Kidney (tissue), 14 donors: Measurements from ENCODE around the gene KDM4C. TPM values are rescaled to one million over a fixed set of nuclear protein-coding genes. Genes with fewer than 3 reads are reported as not detected.

Experiments used
- DNase-seq, 5 donors: peaks; one replicate each; pipeline ENCODE4 v3.0.0-alpha.2; 2013 to 2020
- FAIRE-seq: peaks from 2 replicates; lab custom pipeline; 2012; peaks lifted over from hg19 to GRCh38; lab: Jason Lieb, UNC
- H3K27ac ChIP-seq, 2 donors: one replicate each; pipeline ENCODE4 v1.7.0; 2013; ENCODE audit warnings: low read depth in 2 of 2, low read length in 2 of 2, inconsistent platforms in 1 of 2
- H3K27me3 ChIP-seq: one replicate; pipeline ENCODE4 v1.7.1; 2013; ENCODE audit warnings: low read length, inconsistent platforms; ENCODE audit not compliant: control insufficient read depth, insufficient read depth
- H3K36me3 ChIP-seq, 3 donors: one replicate each; pipeline versions ENCODE4 v1.7.0 to v1.7.1; 2013; ENCODE audit warnings: low read length in 3 of 3, control low read depth in 1 of 3, inconsistent platforms in 1 of 3; ENCODE audit not compliant: insufficient read depth in 3 of 3, control insufficient read depth in 2 of 3
- H3K4me1 ChIP-seq, 3 donors: one replicate each; pipeline versions ENCODE4 v1.7.0 to v1.7.1; 2013; ENCODE audit warnings: low read length in 3 of 3, inconsistent platforms in 1 of 3, low read depth in 1 of 3; ENCODE audit not compliant: control insufficient read depth in 2 of 3, insufficient read depth in 2 of 3
- H3K4me3 ChIP-seq, 3 donors: one replicate each; pipeline versions ENCODE4 v1.7.0 to v1.8.1; 2013; ENCODE audit warnings: low read length in 3 of 3, control low read depth in 1 of 3, inconsistent platforms in 1 of 3
- H3K9ac ChIP-seq, 3 donors: one replicate each; pipeline versions ENCODE4 v1.7.0 to v1.7.1; 2013; ENCODE audit warnings: low read length in 3 of 3, control low read depth in 1 of 3, inconsistent platforms in 1 of 3
- H3K9me3 ChIP-seq, 3 donors: one replicate each; pipeline versions ENCODE4 v1.7.0 to v1.7.1; 2013; ENCODE audit warnings: low read length in 3 of 3, control low read depth in 1 of 3, inconsistent platforms in 1 of 3; ENCODE audit not compliant: control insufficient read depth in 2 of 3, insufficient read depth in 1 of 3
- CTCF ChIP-seq: IDR thresholded peaks from 3 replicates; pipeline ENCODE4 v1.5.1; 2012; ENCODE audit warnings: mild to moderate bottlenecking, moderate library complexity, borderline replicate concordance; ENCODE audit not compliant: insufficient read depth; ENCODE audit errors: extremely low read depth
- intact Hi-C: fragments of 100-400 bp; cut with DNase I; formaldehyde crosslinking; loops from one replicate; pipeline ENCODE4 v1.11.1; 2022
- polyA plus RNA-seq: library from polyadenylated mRNA; stranded (reverse); fragments of 350-450 nt; fragmentation: Illumina TruSeq; extraction: RNeasy Lipid Tissue Mini Kit (QIAGEN cat#74804); gene quantifications from one replicate; pipeline ENCODE4 v1.2.3, GENCODE V29; 2014; ENCODE audit warnings: low read depth, low replicate concordance; ENCODE audit not compliant: insufficient read depth
- total RNA-seq: library from RNA; stranded (reverse); fragmentation: NEBNext Ultra II Directional; extraction: Animal tissue kit (Norgen Biotek cat#: 25700); gene quantifications from one replicate; pipeline ENCODE4 v1.2.1, GENCODE V29; 2021
- donor health status: control.
- donor health status: control.
- donor health status: control.
- donor health status: control.
- donor health status: control.
- donor health status: DM: yes; HTN: yes; CAD: no.
- donor health status: Normal renal cell carcinoma (clear cell type).

The KDM4C gene
- total and polyA plus RNA-seq, 2 donors from 2014 or later: 7.1 to 47.1 TPM

DNA sequence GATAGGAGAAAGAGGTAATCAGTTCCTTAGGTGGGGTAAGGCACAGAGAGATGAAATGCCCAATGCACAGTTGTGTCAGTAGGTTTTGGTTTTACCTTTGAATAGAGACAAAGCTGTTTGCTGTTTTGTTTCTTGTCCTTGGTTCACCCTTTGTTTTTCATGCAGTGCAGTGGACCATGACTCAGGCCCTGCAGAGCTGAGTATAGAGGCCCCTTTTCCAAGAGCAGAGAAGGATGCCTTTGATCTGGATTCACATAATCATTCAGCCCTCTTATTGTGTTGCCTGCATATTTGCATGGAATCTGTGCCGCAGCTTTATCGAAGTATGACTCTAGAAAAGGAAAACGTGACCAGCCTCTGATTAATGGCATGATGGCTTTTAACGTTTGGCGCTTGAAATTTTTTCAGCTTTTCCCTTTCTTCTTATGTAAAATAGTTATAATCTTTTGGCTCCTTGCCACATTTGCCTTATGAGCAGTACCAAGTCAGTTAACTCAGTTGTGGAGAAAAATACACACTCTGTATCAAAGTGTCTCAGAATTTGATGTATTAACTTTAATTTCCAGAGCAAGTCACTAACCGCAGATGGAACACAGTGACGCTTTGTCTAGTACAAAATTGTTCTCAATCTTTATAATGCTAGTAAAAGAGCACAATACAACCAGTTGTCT lies 197.6 kb downstream of the KDM4C start:
- peak overlapping the region in 1 of 3 donors; percentile 26 for H3K4me3 ChIP-seq
- no peak for FAIRE-seq
- H3K9me3 ChIP-seq: no peaks in the 10 kb centered on the region
- peak overlapping the region in 1 of 2 donors; percentile 52 for H3K27ac ChIP-seq
- no peak overlapping the region for H3K9ac ChIP-seq
- intact Hi-C loops: no loop called here
- H3K36me3 ChIP-seq: no peaks in the 10 kb centered on the region
- peaks cover 0 to 12% (median 3%) of the 10 kb centered on the region in 3 donors for H3K4me1 ChIP-seq
- H3K27me3 ChIP-seq: no peaks in the 10 kb centered on the region
- no peak for TF ChIP-seq CTCF
- peak in 3 of 5 donors; percentile 50 to 72 (median 65) for DNase-seq

DNA sequence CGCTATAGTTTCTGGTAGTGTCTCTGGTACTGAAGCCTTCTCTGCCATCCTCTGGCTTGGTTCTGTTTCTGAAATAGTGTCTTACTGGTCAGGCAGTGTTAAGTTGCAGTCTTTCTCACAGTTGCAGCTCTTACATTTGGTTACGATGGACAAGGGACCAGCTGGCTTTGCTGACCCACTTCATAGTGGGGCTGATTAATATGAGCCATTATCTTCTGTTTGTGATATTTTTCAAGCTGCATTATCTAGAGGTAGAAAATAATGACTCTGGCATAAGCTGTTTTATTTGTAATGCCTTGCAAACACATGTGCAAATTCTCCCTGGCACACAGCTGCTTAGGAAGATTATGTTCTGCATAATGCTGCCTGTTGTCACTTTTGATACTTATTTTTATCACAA lies 199.1 kb downstream of the KDM4C start:
- Histone ChIP-seq H3K27ac (no peak overlapping the region), H3K36me3 (no peaks in the 10 kb centered on the region), H3K4me3 (no peak overlapping the region), H3K9ac (no peak overlapping the region), H3K27me3 (no peaks in the 10 kb centered on the region), H3K4me1 (peaks cover 0 to 14% (median 3%) of the 10 kb centered on the region in 3 donors), H3K9me3 (no peaks in the 10 kb centered on the region)
- FAIRE-seq (no peak), DNase-seq (no peak)
- intact Hi-C loops: no loop called here
- no peak for TF ChIP-seq CTCF

DNA sequence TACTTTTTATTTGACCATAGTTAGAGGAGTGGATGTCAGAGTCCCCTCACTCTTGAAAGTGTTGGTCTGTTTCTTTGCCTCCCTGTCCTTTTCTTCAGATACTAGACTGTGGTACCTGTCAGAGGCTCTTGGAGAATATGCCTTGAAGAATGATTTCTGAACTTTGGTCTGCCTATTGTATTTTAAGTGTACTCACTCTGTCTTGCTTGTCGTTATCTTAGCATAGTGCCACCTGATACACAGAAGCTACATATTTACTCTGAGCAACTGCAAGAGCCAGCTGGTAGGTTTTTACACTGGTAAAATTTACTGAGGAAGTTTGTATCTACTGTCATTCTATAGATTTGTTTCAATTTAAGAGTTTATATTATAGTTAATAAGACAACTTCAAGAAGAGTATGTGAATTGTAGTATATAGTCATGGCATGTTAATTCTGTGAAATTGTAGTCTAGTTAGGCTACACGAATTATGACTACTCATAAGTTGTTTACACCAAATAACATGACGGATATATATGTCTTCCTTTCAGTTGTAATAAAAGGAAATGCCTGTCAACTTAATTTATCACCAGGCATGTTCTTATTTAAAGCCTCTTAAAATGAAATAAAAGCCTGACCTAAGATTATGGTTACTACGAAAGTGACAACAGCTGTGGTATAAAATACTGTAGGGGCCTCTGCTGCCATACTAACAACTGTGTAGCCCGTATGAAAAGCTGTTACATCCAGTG lies 201.7 kb downstream of the KDM4C start:
- Histone ChIP-seq H3K9ac (no peak overlapping the region), H3K9me3 (no peaks in the 10 kb centered on the region), H3K4me3 (no peak overlapping the region), H3K4me1 (peaks cover 0 to 19% (median 3%) of the 10 kb centered on the region in 3 donors), H3K36me3 (no peaks in the 10 kb centered on the region), H3K27ac (no peak overlapping the region), H3K27me3 (no peaks in the 10 kb centered on the region)
- TF ChIP-seq CTCF: no peak
- FAIRE-seq (no peak), DNase-seq (peak in 2 of 5 donors; percentile 33 to 72)
- intact Hi-C loops: no loop called here
